DND-41 (cell line): ENCODE measurements around the gene IFT52.

Source experiments
- ATAC-seq: fragments of 200-7000 bp; cut with Tn5 transposase; 3 replicates; pipeline ENCODE4 v1.9.1; 2021; ENCODE audit warnings: low read depth; ENCODE audit not compliant: insufficient read depth
- DNase-seq: peaks from one replicate; pipeline ENCODE4 v3.0.0-alpha.2; 2020
- H2AFZ ChIP-seq: 2 replicates; pipeline ENCODE4 v1.6.0; 2012; ENCODE audit warnings: low read depth, low read length
- H3K27ac ChIP-seq: 2 replicates; pipeline ENCODE4 v1.5.1; 2012; ENCODE audit warnings: low read length, inconsistent platforms
- H3K27me3 ChIP-seq: fragments of 200-600 bp; sonication (generic); 2 replicates; pipeline ENCODE4 v1.6.0; 2012; ENCODE audit warnings: low read length, mild to moderate bottlenecking, inconsistent platforms; ENCODE audit not compliant: insufficient read depth, poor library complexity
- H3K36me3 ChIP-seq: 2 replicates; pipeline ENCODE4 v1.5.1; 2012; ENCODE audit warnings: low read length, inconsistent platforms; ENCODE audit not compliant: insufficient read depth
- H3K4me1 ChIP-seq: 2 replicates; pipeline ENCODE4 v1.5.1; 2012; ENCODE audit warnings: mild to moderate bottlenecking, low read length; ENCODE audit not compliant: insufficient read depth
- H3K4me2 ChIP-seq: 2 replicates; pipeline ENCODE4 v1.6.0; 2012; ENCODE audit warnings: mild to moderate bottlenecking, moderate library complexity, low read length, inconsistent platforms; ENCODE audit not compliant: insufficient read depth
- H3K4me3 ChIP-seq, 2 experiments: fragments of 200-600 bp in 1 of 2; shearing (Covaris generic) in 1 of 2; 2 replicates each; pipeline ENCODE4 v1.5.1; 2012 to 2016; ENCODE audit warnings: inconsistent platforms in 2 of 2, low read length in 2 of 2, mild to moderate bottlenecking in 2 of 2, low read depth in 1 of 2, moderate library complexity in 1 of 2
- H3K79me2 ChIP-seq: 2 replicates; pipeline ENCODE4 v1.6.0; 2012; ENCODE audit warnings: low read length, inconsistent platforms; ENCODE audit not compliant: insufficient read depth
- H3K9ac ChIP-seq: 2 replicates; pipeline ENCODE4 v1.6.0; 2012; ENCODE audit warnings: low read depth, mild to moderate bottlenecking, inconsistent platforms, low read length, moderate library complexity
- H3K9me3 ChIP-seq: 2 replicates; pipeline ENCODE4 v1.5.1; 2012; ENCODE audit warnings: low read length, moderate library complexity, mild to moderate bottlenecking, inconsistent platforms; ENCODE audit not compliant: insufficient read depth, severe bottlenecking
- H4K20me1 ChIP-seq: 2 replicates; pipeline ENCODE4 v1.6.0; 2012; ENCODE audit warnings: low read length; ENCODE audit not compliant: insufficient read depth
- EZH2 ChIP-seq: IDR thresholded peaks from 3 replicates; pipeline ENCODE4 v1.6.1; 2012; ENCODE audit warnings: borderline replicate concordance, low read depth, mild to moderate bottlenecking, moderate library complexity, low read length, inconsistent platforms; ENCODE audit not compliant: severe bottlenecking
- TF ChIP-seq, protein P1 (sequence below): IDR thresholded peaks from 2 replicates; pipeline ENCODE4 v1.5.1; 2012; ENCODE audit warnings: borderline replicate concordance, low read length, moderate library complexity, mild to moderate bottlenecking; ENCODE audit not compliant: poor library complexity, severe bottlenecking; ENCODE audit errors: extremely low read depth

IFT52 gene

DNA sequence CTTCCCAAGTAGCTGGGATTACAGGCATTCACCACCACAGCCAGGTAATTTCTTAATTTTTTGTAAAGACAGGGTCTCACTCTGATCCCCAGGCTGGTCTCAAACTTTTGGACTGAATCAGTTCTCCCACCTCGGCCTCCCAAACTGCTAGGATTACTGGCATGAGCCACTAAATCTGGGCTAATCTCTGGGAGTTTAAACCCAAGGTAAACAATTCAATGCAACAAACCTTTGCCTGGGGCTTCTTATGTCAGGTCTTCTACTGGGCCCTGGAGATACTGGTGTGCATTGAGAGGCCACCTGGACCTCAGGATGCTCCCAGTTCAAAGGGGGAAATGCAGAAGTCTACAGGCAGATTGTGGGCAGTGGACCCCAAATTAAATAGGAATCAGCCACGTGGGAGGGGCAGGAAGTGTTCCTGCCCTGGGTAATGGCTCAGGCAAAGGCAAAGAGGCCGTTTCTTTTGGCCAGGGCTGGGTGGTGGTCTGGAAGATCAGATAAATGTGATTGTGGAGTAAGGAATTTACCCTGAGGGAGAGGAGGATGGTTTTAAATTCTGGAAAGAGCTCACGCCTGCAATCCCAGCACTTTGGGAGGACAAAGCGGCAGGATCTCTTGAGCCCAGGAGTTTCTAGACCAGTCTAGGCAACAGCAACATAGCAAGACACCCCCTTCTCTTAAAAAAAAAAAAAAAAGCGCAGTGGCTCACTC is 74.9 kb downstream of the IFT52 start:
- Histone ChIP-seq H3K9me3 (no peaks in the 10 kb centered on the region), H3K36me3 (peaks cover 24% of the 10 kb centered on the region), H3K79me2 (peaks cover 42% of the 10 kb centered on the region), H3K4me3 (no peak overlapping the region), H3K4me1 (peaks cover 37% of the 10 kb centered on the region), H3K4me2 (no peak overlapping the region), H4K20me1 (peaks cover 29% of the 10 kb centered on the region), H2AFZ (no peak overlapping the region), H3K27me3 (no peaks in the 10 kb centered on the region), H3K9ac (no peak overlapping the region), H3K27ac (no peak overlapping the region)
- no peak for ATAC-seq
- no peak for TF ChIP-seq EZH2
- DNase-seq: no peak

DNA sequence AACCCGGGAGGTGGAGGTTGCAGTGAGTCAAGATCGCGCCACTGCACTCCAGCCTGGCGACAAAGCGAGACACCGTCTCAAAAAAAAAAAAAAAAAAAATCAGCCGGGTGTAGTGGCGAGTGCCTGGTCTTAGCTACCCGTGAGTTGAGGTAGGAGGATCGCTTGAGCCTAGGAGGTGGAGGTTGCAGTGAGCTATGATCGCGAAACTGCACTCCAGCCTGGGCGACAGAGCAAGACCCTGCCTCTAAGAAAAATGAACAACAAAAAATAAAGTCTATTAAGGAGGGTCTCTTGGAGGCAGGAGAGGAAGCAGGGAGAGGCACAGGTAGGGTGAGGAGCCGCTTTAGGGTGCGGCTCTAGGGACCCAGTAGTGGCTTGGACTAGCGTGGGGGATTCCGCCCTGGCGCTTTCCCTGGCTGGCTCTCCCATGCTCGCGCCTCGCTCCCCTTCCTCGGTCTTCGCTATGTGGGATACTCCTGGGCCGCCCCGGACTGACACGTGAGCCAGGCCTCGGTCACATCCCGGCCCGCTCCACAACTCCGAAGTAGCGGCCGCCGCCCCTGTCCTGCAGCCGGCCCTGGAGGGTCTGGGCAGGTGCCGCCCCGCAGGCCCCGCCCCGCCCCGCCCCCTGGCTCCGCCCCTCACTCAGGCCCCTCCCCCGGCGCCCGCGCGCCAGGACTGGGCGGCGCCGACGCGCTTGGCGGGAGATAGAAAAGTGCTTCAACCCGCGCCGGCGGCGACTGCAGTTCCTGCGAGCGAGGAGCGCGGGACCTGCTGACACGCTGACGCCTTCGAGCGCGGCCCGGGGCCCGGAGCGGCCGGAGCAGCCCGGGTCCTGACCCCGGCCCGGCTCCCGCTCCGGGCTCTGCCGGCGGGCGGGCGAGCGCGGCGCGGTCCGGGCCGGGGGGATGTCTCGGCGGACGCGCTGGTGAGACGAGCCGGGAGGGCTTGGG is 75.9 kb downstream of the IFT52 start, which contains the start of gene MYBL2:
MYBL2 (plus strand) TSS at position 739 of the 953 bp plus-strand sequence; CDS start at position 909, 170 bp downstream.
- H3K4me2 ChIP-seq: peak within 1 kb of the TSS; percentile 88
- H3K4me3 ChIP-seq: peak within 1 kb of the TSS; percentile 70 to 91
- H4K20me1 ChIP-seq: peaks cover 34% of the 10 kb centered on the region
- peak within 1 kb of the TSS; percentile 80 for H2AFZ ChIP-seq
- no peaks in the 10 kb centered on the region for H3K27me3 ChIP-seq
- TF ChIP-seq, protein P1, sequence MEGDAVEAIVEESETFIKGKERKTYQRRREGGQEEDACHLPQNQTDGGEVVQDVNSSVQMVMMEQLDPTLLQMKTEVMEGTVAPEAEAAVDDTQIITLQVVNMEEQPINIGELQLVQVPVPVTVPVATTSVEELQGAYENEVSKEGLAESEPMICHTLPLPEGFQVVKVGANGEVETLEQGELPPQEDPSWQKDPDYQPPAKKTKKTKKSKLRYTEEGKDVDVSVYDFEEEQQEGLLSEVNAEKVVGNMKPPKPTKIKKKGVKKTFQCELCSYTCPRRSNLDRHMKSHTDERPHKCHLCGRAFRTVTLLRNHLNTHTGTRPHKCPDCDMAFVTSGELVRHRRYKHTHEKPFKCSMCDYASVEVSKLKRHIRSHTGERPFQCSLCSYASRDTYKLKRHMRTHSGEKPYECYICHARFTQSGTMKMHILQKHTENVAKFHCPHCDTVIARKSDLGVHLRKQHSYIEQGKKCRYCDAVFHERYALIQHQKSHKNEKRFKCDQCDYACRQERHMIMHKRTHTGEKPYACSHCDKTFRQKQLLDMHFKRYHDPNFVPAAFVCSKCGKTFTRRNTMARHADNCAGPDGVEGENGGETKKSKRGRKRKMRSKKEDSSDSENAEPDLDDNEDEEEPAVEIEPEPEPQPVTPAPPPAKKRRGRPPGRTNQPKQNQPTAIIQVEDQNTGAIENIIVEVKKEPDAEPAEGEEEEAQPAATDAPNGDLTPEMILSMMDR: no peak
- TF ChIP-seq EZH2: no peak
- peak; percentile 75 for ATAC-seq
- peak within 1 kb of the TSS; percentile 92 for H3K27ac ChIP-seq
- peaks cover 39% of the 10 kb centered on the region for H3K4me1 ChIP-seq
- peaks cover 52% of the 10 kb centered on the region for H3K79me2 ChIP-seq
- H3K9me3 ChIP-seq: no peaks in the 10 kb centered on the region
- H3K36me3 ChIP-seq: peaks cover 32% of the 10 kb centered on the region
- DNase-seq: peak; percentile 82
- peak within 1 kb of the TSS; percentile 88 for H3K9ac ChIP-seq

DNA sequence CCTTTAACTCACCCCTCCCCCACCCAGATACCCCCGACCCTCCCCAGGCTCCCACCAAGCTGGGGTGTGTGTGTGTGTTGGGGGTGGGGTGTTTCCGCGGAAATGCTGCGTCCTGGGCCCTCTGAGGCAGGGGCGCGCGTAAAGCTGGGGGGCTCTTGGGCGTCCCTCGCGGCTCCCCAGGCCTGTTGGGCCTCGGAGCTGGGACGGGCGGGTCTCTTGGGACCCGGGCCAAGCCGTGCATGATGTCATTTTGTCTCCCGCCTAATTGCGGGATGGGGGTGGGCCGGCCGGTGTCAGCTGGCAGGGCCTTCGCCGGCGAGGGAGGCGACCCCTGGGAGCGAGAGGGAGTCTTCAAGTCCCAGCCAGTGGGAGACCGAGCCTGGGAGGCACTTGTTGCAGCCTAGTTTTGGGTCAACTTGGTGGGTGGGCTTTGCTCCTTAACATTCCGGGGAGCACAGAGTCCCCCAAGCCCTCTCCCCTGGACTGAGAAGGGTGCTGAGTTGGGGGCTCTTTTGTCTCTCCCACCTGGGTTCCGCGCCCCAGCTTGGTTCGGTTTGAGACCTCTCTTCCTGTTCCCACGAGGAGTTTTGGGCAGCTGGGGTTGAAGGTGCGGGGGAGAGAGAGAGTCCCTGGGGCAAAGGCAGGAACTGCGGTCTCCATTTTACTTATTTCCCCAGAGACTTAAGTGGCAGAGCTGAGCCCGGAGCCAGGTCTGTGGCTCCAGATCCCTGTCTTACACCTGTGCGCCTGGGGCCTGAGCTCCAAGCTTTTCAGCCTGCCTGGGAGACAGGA is 76.8 kb downstream of the IFT52 start:
- Histone ChIP-seq H3K36me3 (peaks cover 41% of the 10 kb centered on the region), H3K79me2 (peaks cover 60% of the 10 kb centered on the region), H3K4me3 (peak overlapping the region; percentile 70 to 91), H3K9me3 (no peaks in the 10 kb centered on the region), H3K4me2 (peak overlapping the region; percentile 88), H3K4me1 (peaks cover 44% of the 10 kb centered on the region), H3K27ac (peak overlapping the region; percentile 92), H2AFZ (peak overlapping the region; percentile 27), H3K9ac (peak overlapping the region; percentile 88), H4K20me1 (peaks cover 43% of the 10 kb centered on the region), H3K27me3 (no peaks in the 10 kb centered on the region)
- no peak for TF ChIP-seq EZH2
- TF ChIP-seq, protein P1: peak; percentile 18
- DNase-seq (peak; percentile 87), ATAC-seq (peak; percentile 73)
